Ammon's horn (tissue), 1 donor: ENCODE results near the gene ARL13B.
"Not testable (repeated sequence)": the region's sequence is repeated elsewhere in the genome, so short reads cannot be mapped to it uniquely, and the experiment has no call there.

Experiments
- DNase-seq: peaks from one replicate; pipeline ENCODE4 v3.0.0-alpha.2; 2016; ENCODE audit warnings: low spot score

ARL13B gene

DNA sequence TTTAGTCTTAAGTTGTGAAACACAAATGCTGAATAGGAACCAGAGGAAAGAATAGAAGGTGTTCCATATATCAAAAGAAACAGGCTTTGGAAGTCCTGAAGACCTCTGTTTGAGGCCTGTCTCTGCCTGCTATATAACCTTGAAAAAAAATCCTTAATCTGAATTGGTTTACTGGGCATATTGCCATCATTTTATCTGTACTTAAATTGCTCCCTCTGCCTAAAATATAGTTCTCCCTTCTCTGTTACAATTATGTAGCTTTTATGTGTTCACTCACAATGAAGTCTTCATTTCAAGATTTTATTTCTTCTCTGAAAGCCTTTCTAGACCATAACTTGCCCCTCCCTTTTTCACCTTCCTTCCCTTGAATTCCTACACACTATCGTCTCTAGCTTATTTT is 21.2 kb downstream of the ARL13B start:
- no peak for DNase-seq

DNA sequence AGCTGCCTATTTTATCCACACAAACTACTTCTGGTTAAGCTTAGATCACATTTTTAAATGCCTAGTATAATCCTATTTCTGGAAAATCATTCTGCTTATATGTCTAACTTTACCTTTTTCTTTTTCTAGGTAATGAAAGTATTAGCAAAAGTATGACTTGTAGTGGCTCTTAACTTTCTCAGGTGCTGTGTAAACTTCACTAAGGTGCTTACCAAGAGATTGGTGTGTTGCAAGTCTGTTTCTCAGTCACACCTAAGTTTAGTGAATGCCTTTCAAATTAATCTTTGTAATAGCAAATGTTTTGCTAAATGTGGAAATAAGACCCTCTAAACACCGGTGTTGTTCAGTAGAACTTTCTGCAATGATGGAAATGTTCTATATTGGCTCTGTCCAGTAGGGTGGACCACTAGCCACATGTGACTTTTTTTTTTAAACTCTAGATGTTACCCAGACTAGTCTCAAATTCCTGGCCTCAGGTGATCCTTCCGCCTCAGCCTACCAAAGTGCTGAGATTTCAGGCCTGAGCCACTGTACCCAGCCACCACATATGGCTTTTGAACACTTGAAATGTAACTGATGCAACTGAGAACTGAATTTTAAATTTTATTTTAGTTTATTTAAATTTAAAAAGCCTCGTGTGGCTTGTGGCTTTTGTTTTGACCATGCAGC is 22.0 kb downstream of the ARL13B start:
- no peak for DNase-seq

DNA sequence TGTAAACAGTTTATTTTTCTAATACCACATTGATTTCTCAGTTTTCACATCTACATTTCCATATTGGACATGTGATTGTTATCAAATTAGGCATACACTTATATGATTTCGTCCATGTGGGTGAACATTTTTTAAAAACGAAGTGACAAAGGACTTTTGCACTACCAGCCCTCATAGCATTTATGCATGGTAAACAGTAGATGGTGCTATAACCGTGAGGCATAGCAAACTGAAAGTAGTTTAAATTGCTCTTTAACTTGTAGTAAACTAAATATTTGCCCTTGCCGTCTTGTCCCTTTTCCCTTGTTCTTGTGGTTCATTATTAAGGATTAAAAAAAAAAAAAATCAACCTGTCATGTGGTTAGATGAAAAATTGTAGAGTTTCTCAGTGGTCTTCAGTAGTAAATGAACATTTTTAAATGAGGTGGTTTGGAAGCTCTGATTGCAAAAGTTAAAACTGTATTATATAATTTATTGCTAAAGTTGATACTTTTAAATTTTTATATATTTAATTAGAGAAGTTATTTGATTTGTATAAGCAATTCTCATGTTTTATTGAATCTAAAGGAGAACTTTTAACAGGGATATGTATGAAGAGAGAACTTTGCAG is 24.5 kb downstream of the ARL13B start:
- DNase-seq, result peak; percentile 75

DNA sequence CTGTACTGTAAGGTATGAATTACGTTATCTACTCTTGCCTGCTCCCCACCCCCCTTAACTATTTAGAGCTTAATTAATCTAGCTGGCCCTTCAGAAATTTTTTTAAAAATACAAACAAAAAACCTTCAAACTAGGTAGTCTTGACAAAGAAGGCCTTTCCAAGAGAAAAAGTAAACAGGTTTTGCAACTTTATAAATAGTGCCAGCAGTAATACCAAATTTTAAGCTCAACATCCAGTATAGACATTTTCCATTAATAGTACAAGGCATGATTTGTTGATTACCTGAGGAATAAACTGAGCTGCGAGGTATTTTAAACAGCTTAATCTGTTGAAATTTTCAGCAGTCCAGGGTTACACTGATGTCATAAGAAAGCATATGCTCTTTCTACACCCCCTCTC is 28.3 kb downstream of the ARL13B start:
- DNase-seq, result no peak

DNA sequence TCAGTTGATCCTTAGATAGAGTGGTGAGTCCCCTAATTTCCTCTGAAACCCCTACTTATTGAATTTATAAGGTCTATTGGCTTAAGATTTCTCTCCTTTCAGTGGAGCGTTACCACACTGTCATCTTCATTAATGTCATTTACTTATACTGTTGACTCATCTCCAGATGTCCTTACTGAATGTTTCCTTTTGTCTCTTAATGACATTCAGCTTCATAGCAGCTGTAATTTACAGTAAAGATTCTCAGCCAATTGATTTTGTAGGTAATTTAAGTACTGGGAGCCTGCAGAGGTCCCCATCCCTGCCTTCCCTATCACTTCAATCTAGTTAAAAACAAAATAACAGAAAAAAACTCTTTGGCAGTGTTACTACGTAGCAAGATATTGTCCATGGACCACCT is 29.7 kb downstream of the ARL13B start:
- DNase-seq, result no peak

DNA sequence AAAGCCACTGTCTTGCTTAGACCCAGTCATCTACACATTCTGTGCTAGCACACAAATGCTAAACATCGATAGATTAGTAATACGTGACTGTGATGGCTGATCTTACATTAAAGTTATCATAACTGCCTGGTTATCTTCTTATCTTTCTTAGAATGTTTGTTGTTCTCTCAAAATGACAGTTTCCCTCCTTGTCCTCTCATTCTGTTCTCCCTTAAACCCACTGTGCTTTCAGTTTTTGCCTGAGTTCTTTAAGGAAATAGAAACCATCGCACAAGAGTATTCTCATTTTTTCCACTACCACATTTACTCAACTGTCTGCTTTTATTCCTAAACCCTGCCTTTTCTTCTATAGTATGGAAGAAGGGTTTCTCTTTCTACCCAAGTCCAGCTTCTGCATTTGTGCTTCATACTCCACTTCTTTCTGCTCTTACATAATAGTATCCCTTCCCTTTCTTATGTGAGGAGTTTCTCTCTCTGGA is 31.3 kb downstream of the ARL13B start:
- DNase-seq, result no peak

DNA sequence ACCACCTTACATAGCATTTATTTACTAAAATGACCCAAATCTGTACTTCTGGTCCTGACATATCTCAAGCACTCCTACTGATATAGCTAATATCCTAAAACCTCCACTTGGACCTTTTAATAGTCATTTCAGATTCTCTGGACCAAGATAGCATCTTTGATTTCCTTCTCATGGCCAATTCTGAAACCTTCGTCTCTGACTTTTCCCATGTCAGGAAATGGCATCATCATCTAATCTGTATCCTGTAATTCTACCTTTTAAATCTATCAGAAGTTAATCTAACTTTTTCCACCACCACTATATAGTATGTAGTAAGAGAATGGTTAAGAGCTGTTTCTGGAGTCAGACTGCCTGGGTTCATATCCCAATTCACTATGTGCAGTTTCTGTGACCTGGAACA is 32.2 kb downstream of the ARL13B start:
- DNase-seq, result no peak

DNA sequence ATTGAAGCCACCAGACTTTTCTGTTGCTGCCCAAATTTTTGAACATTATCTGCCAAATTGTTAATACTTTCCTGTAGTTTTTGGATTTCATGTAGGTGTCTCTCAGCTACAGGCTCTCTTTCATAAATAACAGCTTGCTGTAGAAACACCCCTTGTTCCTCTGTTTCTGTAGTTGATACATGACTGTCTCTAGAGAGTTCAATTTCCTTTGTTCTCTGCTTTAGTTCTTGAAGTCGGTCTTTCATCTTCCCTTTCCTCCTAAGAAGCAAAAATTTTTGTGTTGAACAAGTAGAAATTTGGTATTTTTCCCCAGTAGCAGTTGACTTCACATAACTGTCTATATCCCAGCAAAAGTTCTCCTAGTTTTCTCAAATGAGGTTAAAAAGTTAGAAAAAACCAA is 35.1 kb downstream of the ARL13B start:
- no peak for DNase-seq

DNA sequence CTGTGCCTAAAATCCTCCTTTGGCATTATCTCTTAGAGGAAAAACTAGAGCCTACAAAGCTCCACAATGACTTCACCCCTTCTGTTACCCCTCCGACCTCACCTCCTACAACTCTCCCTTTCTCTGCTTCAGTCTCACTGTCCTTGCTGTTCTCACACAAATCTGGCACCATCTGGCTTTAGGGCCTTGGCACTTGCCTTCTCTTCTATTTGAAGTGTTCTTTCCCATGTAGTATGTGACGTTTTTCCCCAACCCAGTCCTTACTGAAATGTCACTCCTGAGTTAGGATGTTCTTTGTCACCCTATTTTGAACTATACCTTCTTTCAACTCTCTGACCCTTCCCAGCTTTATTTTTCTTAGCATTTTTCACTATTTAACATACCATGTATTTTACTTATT is 39.7 kb downstream of the ARL13B start:
- DNase-seq, result no peak

DNA sequence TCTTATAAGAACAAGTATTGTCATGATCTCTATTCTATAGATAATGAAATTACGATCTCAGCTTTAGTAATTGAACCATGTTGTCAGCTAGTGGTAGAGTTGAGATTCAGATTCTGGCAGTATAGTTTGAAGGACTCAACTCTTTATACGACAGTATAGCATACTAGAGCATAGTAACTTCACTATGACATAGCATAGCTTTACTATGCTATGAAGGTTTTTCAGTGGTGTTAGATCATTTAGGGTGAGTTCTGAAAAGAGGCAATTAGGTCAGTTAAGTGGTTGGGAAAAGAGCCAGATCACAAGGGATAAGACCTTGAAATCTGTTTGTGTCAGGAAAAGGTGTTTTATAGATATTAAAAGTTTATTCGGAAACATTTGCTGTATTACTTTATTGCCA is 40.3 kb downstream of the ARL13B start:
- DNase-seq, result no peak

DNA sequence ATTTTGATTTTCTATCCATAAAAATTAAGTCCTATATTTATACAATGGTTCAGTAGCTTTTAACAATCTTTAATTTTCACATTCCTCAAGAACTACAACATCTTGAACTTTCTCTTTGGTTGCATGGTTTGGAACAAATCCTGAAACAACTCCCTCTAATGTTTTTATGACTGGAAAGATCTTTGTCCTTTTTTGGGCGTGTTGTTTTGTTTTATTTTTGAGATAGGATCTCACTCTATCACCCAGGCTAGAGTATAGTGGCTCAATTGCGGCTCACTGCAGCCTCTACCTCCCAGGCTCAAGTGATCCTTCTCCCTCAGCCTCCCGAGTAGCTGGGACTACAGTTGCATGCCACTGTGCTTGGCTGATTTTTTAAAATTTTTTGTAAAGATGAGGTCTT is 44.4 kb downstream of the ARL13B start:
- no peak for DNase-seq

DNA sequence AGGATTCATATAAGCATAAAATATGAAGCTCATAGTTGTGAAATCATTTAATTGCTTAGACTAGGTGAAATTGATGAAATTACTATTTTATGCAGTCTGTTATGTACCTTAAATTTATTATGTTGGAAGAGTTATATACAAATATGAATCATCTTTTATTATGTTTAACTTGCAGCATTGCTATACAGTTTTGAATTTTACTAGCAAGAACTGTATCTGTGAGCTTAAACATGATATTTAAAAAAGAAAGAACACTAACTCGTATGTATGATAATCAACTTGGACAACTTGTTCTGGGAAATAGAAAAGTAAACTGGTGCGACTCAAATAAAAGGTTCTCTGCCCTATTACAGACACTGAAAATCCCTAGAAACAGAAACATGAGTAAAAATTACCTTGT is 46.7 kb downstream of the ARL13B start:
- DNase-seq, result no peak

DNA sequence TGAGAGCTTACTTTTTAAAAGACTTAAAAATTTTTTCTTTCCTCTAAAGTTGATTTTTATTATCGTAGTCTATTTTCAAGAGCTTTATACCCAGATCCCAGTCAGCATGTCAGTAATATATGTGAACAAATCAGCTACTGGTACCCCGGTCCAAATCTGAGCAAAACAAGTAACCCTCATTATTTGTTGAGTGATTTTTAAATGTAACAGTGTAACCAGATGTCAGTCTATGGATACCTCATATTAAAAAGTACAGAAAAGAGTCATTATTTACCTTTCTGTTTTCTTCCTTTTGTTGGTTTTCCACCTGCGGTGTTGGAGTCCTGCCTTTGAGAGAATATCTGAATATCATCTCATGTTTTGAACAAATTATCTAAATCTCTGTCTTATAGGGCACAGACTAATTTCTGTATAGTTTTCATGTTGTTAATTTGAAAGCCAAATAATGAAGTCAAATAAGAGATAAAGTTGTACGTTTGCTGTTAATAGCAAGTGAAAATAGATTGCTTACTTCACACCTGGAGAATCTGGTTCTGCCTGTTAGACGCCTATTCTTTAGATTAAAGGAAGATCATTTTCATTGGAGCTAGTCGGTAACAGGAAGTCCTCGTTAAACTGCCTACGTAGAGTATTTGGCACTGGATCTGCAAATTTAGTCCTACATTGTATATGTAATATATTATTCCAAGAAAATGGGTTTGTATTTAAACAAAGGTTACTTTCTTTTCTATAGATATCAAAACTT is 48.3 kb downstream of the ARL13B start, which contains the start of gene STX19:
Gene STX19 (minus strand): TSS at position 505 of the 745 bp plus-strand sequence. CDS start 13,328 bp downstream, outside the sequence.
- no peak for DNase-seq

DNA sequence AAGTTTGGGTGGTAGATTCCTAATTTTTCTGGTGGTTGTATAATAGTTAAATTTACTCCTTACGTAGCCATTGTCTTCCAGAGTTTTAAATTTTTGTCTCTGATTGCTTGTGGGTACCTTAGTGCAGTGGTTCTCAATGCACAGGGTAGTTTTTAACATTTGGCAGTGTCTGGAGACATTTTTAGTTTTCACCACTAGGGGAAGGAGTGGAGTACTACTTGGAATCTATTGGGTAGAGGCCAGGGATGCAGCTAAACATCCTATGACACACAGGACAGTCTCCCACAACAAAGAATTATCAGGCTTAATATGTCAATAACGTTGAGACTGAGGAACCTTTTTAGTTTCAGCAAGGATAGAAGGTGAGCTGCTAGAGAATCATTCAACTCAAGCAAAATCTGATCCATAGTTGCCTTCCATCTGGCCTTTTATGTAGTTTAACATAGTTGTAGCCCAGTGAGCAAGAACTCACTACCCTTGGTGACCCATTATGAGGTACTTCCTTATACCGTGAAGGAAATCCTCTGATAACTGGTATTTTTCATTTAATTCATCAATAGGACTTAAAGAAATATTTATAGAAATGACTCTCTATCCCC is 57.1 kb downstream of the ARL13B start:
- peak; percentile 12 for DNase-seq

DNA sequence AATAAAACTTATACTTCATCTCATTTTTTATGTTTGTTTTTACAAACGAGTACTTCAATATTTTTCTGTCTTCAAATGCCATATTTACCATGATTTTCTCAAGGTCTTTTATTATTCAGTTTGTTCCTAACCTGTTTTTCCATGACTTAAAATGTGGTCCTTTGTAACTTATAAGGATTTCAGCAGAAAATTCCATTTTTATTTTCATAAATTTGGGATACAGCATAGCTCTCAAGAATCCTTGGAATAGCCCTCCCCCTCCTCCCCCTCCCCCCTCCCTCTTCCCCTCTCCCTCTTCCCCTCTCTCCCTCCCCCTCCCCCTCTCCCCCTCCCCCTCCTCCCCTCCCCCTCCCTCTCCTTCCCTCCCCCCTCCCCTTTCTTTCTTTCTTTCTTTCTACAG is 63.3 kb downstream of the ARL13B start:
- DNase-seq, result no peak

DNA sequence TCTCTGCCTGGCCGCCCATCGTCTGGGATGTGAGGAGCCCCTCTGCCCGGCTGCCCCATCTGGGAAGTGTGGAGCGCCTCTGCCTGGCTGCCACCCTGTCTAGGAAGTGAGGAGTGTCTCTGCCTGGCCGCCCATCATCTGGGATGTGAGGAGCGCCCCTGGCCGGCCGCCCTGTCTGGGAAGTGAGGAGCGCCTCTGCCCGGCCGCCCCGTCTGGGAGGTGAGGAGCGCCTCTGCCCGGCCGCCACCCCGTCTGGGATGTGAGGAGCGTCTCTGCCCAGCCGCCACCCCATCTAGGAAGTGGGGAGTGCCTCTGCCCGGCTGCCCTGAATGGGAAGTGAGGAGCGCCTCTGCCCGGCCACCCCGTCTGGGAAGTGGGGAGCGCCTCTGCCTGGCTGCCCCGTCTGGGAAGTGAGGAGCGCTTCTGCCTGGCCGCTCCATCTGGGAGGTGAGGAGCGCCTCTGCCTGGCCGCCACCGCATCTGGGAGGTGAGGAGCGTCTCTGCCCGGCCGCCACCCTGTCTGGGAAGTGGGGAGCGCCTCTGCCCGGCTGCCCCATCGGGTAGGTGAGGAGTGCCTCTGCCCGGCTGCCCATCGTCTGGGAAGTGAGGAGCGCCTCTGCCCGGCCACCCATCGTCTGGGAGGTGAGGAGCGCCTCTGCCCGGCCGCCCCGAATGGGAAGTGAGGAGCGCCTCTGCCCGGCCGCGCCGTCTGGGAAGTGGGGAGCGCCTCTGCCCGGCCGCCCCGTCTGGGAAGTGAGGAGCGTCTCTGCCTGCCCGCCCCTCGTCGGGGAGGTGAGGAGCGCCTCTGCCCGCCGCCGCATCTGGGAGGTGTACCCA is 64.4 kb downstream of the ARL13B start:
- DNase-seq, result not testable (repeated sequence)

DNA sequence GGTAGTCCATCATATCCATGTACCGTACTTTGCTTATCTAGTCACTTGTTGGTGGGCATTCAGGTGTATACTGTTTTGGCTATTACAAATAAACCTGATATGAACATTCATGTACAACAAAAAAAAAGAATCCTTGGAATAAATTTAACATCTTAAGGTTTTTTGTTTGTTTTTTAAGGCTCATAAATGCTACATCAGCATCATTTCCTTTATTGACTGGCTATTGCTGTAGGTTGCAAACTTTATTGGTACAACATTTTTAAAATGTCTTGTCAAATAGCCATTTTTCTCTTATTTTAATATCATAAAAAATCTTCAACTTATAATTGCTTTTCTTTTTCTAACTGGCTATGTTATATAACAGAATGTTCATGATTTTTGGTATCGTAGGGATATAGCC is 66.6 kb downstream of the ARL13B start:
- DNase-seq, result no peak

DNA sequence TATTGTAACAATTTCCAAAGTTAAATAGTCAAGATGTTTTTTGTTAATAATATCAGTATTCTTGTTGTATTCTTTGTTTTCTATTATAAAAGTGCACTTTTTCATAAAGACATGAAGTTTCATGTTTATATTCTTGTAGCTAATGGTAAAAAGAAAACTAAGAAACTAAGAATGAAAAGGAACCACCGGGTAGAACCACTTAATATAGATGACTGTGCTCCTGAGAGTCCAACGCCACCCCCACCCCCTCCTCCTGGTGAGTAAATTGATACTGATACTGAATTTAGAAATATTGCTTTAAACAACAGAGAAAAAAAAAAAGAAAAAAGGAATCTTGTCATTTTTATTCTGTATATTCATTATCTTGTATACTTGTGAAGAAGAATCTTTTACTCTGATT is 69.3 kb downstream of the ARL13B start:
- DNase-seq, result no peak

DNA sequence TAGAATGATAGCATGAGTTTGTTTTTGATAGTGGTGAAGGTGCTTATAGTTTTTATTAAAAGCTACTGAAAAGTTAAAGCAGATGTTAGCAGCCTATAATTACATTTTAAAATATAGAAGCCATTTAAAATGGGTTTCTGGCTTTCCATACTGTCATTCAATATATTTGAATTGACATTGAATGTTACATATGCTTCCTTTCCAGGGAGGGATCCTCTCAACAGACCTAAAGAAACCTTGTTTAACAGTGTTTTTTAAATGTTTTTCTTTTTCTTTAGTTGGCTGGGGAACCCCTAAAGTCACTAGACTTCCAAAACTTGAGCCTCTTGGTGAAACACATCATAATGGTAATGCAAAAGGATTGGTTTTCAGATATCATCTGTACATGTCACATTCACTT is 70.6 kb downstream of the ARL13B start:
- DNase-seq, result no peak

DNA sequence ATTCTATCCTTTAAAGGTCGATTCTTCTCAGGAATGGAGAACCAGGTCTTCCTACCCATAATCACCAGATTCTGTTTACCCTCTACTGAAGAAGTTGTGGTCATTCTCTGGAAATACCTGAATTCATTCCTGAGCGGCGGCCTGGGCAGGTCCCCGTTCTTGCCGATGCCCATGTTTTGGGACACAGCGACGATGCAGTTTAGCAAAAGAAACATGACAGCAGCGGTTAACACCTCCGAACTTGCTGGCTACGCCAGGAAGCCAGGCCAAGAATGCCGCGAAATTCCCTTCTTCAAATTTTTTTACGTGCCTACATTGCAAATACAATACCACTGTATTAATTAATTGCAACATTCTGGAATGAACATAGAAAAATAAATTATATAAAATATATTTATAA is 81.3 kb downstream of the ARL13B start:
- DNase-seq, result no peak

DNA sequence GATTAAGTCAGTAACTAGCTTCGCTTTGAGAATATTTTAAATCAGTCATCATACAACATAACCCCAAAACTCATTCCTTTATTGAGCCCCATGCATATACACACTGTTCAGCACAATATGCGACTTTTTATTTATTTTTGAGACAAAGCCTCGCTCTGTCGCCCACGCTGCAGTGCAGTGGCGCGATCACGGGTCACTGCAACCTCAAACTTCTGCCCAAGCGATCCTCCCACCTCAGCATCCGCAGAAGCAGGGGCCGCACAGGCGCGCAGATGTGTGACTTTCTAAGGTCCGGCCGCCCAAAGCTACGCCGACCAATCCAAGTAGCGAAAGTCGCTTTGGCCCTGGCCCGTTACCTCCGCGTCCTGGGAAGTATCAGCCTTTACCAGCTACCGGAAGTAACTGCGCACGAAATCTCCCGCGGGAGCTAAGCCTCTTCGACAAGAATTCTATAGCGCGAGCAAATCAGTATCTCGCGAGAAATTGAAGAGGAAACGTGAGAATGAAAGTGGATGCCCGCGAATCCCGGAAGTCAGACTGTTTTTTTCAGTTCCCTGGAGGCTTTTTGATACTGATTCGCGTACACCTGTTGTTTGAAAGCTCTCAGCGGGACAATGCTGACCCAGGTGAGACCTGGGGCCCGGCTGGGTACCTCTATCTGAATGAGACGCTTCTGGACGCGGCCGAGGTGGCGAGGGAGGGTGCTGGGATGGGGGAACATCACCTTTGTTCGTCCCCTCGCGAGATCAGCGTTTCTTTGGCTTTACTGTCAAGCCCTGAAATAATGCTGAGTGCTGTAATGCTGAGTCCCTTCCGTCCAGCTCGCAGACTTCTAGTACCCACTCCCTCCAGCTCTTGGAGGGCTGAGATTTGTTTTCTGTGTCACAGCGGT is 82.8 kb downstream of the ARL13B start, which contains the start of the genes DHFR2 and NSUN3:
Gene DHFR2 (minus strand): TSS at position 404 of the 892 bp plus-strand sequence. CDS start 1,405 bp downstream, outside the sequence.
Gene NSUN3 (plus strand): TSS at position 549 of the 892 bp plus-strand sequence. CDS start 66 bp downstream, at position 615.
- peak; percentile 88 for DNase-seq
